Endothelial cell of umbilical vein (primary cell): ENCODE data around the gene SLC25A3. TPM values are rescaled to one million over a fixed set of nuclear protein-coding genes. Genes with fewer than 3 reads are reported as not detected.
A peak's percentile ranks its signal among the peaks of the same experiment; 100 is the strongest.

ENCODE experiments used
- BruUV-seq: library from RNA; stranded (reverse); fragments of 400-500 nt; replicated peaks from 2 replicates; lab custom pipeline; 2021; lab: Mats Ljungman, UMichigan
- CTCF ChIA-PET: fragments of 300-600, 350-600 bp; sonication (Branson Sonifier 250); formaldehyde crosslinking; loops from one replicate; lab custom pipeline; 2021; ENCODE audit warnings: antibody characterized with exemption, inconsistent platforms; lab: Charles Lee
- POLR2A ChIA-PET: fragments of 300-600, 350-600 bp; sonication (Branson Sonifier 250); formaldehyde crosslinking; loops from one replicate; lab custom pipeline; 2021; ENCODE audit warnings: antibody characterized with exemption, inconsistent platforms; lab: Charles Lee
- DNase-seq: peaks from one replicate; pipeline ENCODE4 v3.0.0-alpha.2; 2011; ENCODE audit warnings: low read depth, low spot score
- FAIRE-seq: peaks from 2 replicates; lab custom pipeline; 2011; peaks lifted over from hg19 to GRCh38; lab: Jason Lieb, UNC
- H2AFZ ChIP-seq: 2 replicates; pipeline ENCODE4 v1.6.0; 2012; ENCODE audit warnings: low read depth, low read length, control low read depth, inconsistent platforms
- H3K27ac ChIP-seq: 2 replicates; pipeline ENCODE4 v1.5.1; 2011; ENCODE audit warnings: low read depth, mild to moderate bottlenecking, control low read depth, low read length, moderate library complexity; ENCODE audit not compliant: insufficient read depth
- H3K27me3 ChIP-seq, 2 experiments: 2 replicates each; pipeline versions ENCODE4 v1.6.0 to v1.6.1; 2011; ENCODE audit warnings: low read length in 2 of 2, mixed read lengths in 1 of 2; ENCODE audit not compliant: control insufficient read depth in 2 of 2, insufficient read depth in 2 of 2
- H3K36me3 ChIP-seq, 2 experiments: 2 replicates in 1 of 2; 3 replicates in 1 of 2; pipeline ENCODE4 v1.5.1; 2011; ENCODE audit warnings: low read length in 2 of 2, mild to moderate bottlenecking in 1 of 2, moderate library complexity in 1 of 2; ENCODE audit not compliant: control insufficient read depth in 2 of 2, insufficient read depth in 2 of 2; ENCODE audit errors: extremely low read depth in 1 of 2
- H3K4me1 ChIP-seq: 3 replicates; pipeline ENCODE4 v1.5.1; 2011; ENCODE audit warnings: mild to moderate bottlenecking, low read length; ENCODE audit not compliant: control insufficient read depth, insufficient read depth; ENCODE audit errors: extremely low read depth
- H3K4me2 ChIP-seq: 2 replicates; pipeline ENCODE4 v1.6.1; 2011; ENCODE audit warnings: low read length, control low read depth, mixed read lengths; ENCODE audit not compliant: insufficient read depth
- H3K4me3 ChIP-seq, 3 experiments: fragments of 200-600 bp in 1 of 3; sonication (generic), shearing (Covaris generic) in 1 of 3; replicated peaks in 1 of 3; 2 replicates each; pipeline ENCODE4 v1.5.1; 2011 to 2016; ENCODE audit warnings: control low read depth in 3 of 3, low read length in 3 of 3, mild to moderate bottlenecking in 2 of 3, inconsistent platforms in 1 of 3, low read depth in 1 of 3, moderate library complexity in 1 of 3; ENCODE audit not compliant: insufficient read depth in 1 of 3
- H3K79me2 ChIP-seq: 2 replicates; pipeline ENCODE4 v1.6.0; 2012; ENCODE audit warnings: low read length, inconsistent platforms; ENCODE audit not compliant: control insufficient read depth, insufficient read depth
- H3K9ac ChIP-seq: replicated peaks from 2 replicates; pipeline ENCODE3; 2011; ENCODE audit warnings: low read length, control low read depth; ENCODE audit not compliant: insufficient read depth; ENCODE audit errors: extremely low read depth
- H3K9me1 ChIP-seq: replicated peaks from 3 replicates; pipeline ENCODE4 v1.6.0; 2011; ENCODE audit warnings: mild to moderate bottlenecking, low read length; ENCODE audit not compliant: control insufficient read depth, insufficient read depth; ENCODE audit errors: extremely low read depth
- H3K9me3 ChIP-seq: replicated peaks from 2 replicates; pipeline ENCODE4 v1.5.1; 2012; ENCODE audit warnings: low read length, inconsistent platforms; ENCODE audit not compliant: control insufficient read depth, insufficient read depth
- H4K20me1 ChIP-seq: replicated peaks from 2 replicates; pipeline ENCODE3; 2011; ENCODE audit warnings: mild to moderate bottlenecking, low read length; ENCODE audit not compliant: control insufficient read depth, insufficient read depth; ENCODE audit errors: extremely low read depth
- CTCF ChIP-seq, 2 donors: IDR thresholded peaks; 1 replicate in 1 of 2; 2 replicates in 1 of 2; pipeline ENCODE4 v1.5.1; 2011; ENCODE audit warnings: low read length in 2 of 2, mild to moderate bottlenecking in 2 of 2, moderate library complexity in 2 of 2, control low read depth in 1 of 2, inconsistent platforms in 1 of 2, low read depth in 1 of 2; ENCODE audit not compliant: insufficient read depth in 1 of 2; ENCODE audit errors: extremely low read depth in 1 of 2
- EZH2 ChIP-seq: IDR thresholded peaks from 2 replicates; pipeline ENCODE4 v1.6.1; 2012; ENCODE audit warnings: borderline replicate concordance, low read depth, mild to moderate bottlenecking, moderate library complexity, low read length, inconsistent platforms; ENCODE audit not compliant: severe bottlenecking
- FOS ChIP-seq: IDR thresholded peaks from 2 replicates; pipeline ENCODE4 v1.6.1; 2011; ENCODE audit warnings: mild to moderate bottlenecking, low read length, moderate library complexity, borderline replicate concordance; ENCODE audit not compliant: insufficient read depth
- GATA2 ChIP-seq: IDR thresholded peaks from 2 replicates; pipeline ENCODE4 v1.7.0; 2011; ENCODE audit warnings: low read depth, mild to moderate bottlenecking, moderate library complexity, mixed read lengths, low read length; ENCODE audit not compliant: insufficient read length, insufficient read depth
- JUN ChIP-seq: IDR thresholded peaks from 2 replicates; pipeline ENCODE4 v1.6.1; 2011; ENCODE audit warnings: borderline replicate concordance, low read depth; ENCODE audit not compliant: insufficient read length, insufficient read depth
- MAX ChIP-seq: IDR thresholded peaks from 2 replicates; pipeline ENCODE4 v1.6.1; 2011; ENCODE audit not compliant: insufficient read depth, insufficient read length
- MYC ChIP-seq: IDR thresholded peaks from one replicate; pipeline ENCODE4 v1.6.1; 2011; ENCODE audit warnings: mild to moderate bottlenecking, low read depth, low read length
- POLR2A ChIP-seq: IDR thresholded peaks from 2 replicates; pipeline ENCODE4 v1.6.1; 2012; ENCODE audit warnings: low read depth, mild to moderate bottlenecking, control low read depth, low read length
- POLR2AphosphoS5 ChIP-seq: IDR thresholded peaks from 2 replicates; pipeline ENCODE4 v1.6.1; 2012; ENCODE audit warnings: low read depth, mild to moderate bottlenecking, control low read depth, low read length, moderate library complexity; ENCODE audit not compliant: insufficient read depth
- dilution Hi-C: fragments of 300-500 bp; cut with MboI; formaldehyde crosslinking; loops from one replicate; pipeline ENCODE4 v1.15.0; 2019; ENCODE audit warnings: low sequenced_read_pairs; ENCODE audit not compliant: extremely low pct_ligation_motif_present
- intact Hi-C: fragments of 100-400 bp; cut with micrococcal nuclease; formaldehyde crosslinking; loops from one replicate; pipeline ENCODE4 v1.10.0; 2022
- polyA plus RNA-seq, 4 experiments: library from polyadenylated mRNA; depleted of rRNA in 3 of 4; stranded (reverse) in 3 of 4; unstranded in 1 of 4; fragments of >200 nt; gene quantifications; 2 replicates each; pipeline versions ENCODE4 v1.2.1 to v1.2.3, GENCODE V29; 2011 to 2012; ENCODE audit warnings: missing spikeins in 1 of 4
- total RNA-seq: library from RNA; stranded (reverse); gene quantifications from 2 replicates; pipeline ENCODE4 v1.2.3, GENCODE V29; 2021

SLC25A3 gene
- total and polyA plus RNA-seq, 2 donors (not counting 3 experiments of a cell fraction or from before 2014, with no cell fraction given): 797 to 1,103 TPM

GRCh38 chr12:98559666-98560065, 33.8 kb upstream of the SLC25A3 start:
- POLR2A ChIA-PET: no interaction called here
- FAIRE-seq: peak; percentile 18
- intact Hi-C loops: no loop called here
- Histone ChIP-seq H4K20me1 (no peaks in the 10 kb centered on the region), H2AFZ (no peak overlapping the region), H3K27ac (no peak overlapping the region), H3K4me3 (no peak overlapping the region), H3K4me2 (no peak overlapping the region), H3K4me1 (no peaks in the 10 kb centered on the region), H3K27me3 (no peaks in the 10 kb centered on the region), H3K79me2 (no peaks in the 10 kb centered on the region), H3K36me3 (no peaks in the 10 kb centered on the region), H3K9ac (no peak overlapping the region), H3K9me3 (no peaks in the 10 kb centered on the region), H3K9me1 (no peaks in the 10 kb centered on the region)
- dilution Hi-C loops: no loop called here
- CTCF ChIA-PET: interaction anchor here (0.8 kb wide), 1 partner anchor 14 kb away, joined by 3 read pairs; no protein-coding TSS in a partner anchor
- DNase-seq: no peak
- no TSS peak for BruUV-seq
- no peak for TF ChIP-seq POLR2A
- TF ChIP-seq JUN: no peak
- no peak for TF ChIP-seq MYC
- no peak for TF ChIP-seq FOS
- no peak for TF ChIP-seq EZH2
- TF ChIP-seq POLR2AphosphoS5: no peak

GRCh38 chr12:98561846-98562245, 31.6 kb upstream of the SLC25A3 start:
- no peak for TF ChIP-seq EZH2
- TF ChIP-seq MYC: no peak
- no peak for TF ChIP-seq FOS
- TF ChIP-seq POLR2A: no peak
- TF ChIP-seq CTCF (IDR thresholded peaks at IDR 0.05; ENCODE audit: extremely low read depth in 1 of 2, insufficient read depth in 1 of 2, low read depth in 1 of 2, low read length in 2 of 2): no peak
- no peak for TF ChIP-seq POLR2AphosphoS5
- no peak for TF ChIP-seq GATA2
- TF ChIP-seq MAX: no peak
- no peak for TF ChIP-seq JUN
- H4K20me1 ChIP-seq: no peaks in the 10 kb centered on the region
- BruUV-seq: no TSS peak
- H3K36me3 ChIP-seq: no peaks in the 10 kb centered on the region
- no peaks in the 10 kb centered on the region for H3K79me2 ChIP-seq
- intact Hi-C loops (no loop called here), dilution Hi-C loops (no loop called here)
- CTCF ChIA-PET: interaction anchor here (1.0 to 1.4 kb wide), 2 partner anchors 9 to 10 kb away, joined by 3 to 5 read pairs; no protein-coding TSS in a partner anchor
- no peak overlapping the region for H3K4me3 ChIP-seq
- no peak overlapping the region for H3K4me2 ChIP-seq
- H3K4me1 ChIP-seq: no peaks in the 10 kb centered on the region
- POLR2A ChIA-PET: no interaction called here
- no peaks in the 10 kb centered on the region for H3K27me3 ChIP-seq
- no peaks in the 10 kb centered on the region for H3K9me1 ChIP-seq
- H3K9me3 ChIP-seq: no peaks in the 10 kb centered on the region
- no peak for FAIRE-seq
- no peak overlapping the region for H3K9ac ChIP-seq
- H3K27ac ChIP-seq: no peak overlapping the region
- no peak overlapping the region for H2AFZ ChIP-seq
- no peak for DNase-seq
